ENCODE measurements around the gene SLIT3.

DNA sequence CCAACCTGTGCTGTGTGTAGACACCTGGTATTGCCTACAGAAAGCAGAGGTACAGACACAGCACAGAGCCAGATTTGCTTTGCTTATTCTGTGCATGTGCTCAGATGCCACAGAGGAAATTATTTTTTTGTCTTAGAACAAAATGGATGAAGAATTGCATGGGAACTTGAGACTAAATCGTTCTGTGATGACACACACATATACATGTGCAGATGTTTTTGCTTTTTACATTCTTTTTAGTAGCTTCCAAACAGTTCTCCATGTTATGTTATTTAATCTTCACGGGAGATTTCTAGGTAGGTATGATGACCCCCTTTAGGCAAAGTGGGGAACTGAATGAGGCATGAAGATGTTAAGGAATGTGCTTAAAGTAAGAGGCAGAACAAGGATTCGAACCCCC lies 500.2 kb downstream of the SLIT3 start:
- TF ChIP-seq ESRRG (CRISPR knock-in tag; IDR thresholded peaks at IDR 0.05) = no peak
- TF ChIP-seq ZNF8 (CRISPR knock-in tag; IDR thresholded peaks at IDR 0.05) = no peak
- no peak for TF ChIP-seq CSDC2 (CRISPR knock-in tag; IDR thresholded peaks at IDR 0.05)

Measured in SK-N-SH treated with all-trans-retinoic acid at 6 μM for 48 hours (cell line).